ENCODE measurements around the gene TAP2. TPM values are rescaled to one million over a fixed set of nuclear protein-coding genes. Genes with fewer than 3 reads are reported as not detected.

TAP2 gene
- total RNA-seq, 4 donors from 2014 or later = 6.9 to 16.0 (median 11.1) TPM

GRCh38 chr6:32843979-32844838, 5.7 kb upstream of the TAP2 start, which contains the start of gene PSMB8:
Gene PSMB8 (minus strand): TSS chr6:32844047. CDS start chr6:32843996, 51 bp downstream.
- Histone ChIP-seq H3K36me3 (peaks cover 0 to 68% of the 10 kb centered on the region in 2 donors), H3K27me3 (no peaks in the 10 kb centered on the region), H3K4me3 (peak within 1 kb of the TSS; percentile 80 to 81), H3K9me3 (no peaks in the 10 kb centered on the region), H3K4me1 (peaks cover 0 to 53% (median 0%) of the 10 kb centered on the region in 3 donors), H3K27ac (peak within 1 kb of the TSS; percentile 75 to 95 (median 94))
- ATAC-seq = peak; percentile 97
- peak; percentile 54 to 61 for TF ChIP-seq POLR2A (IDR thresholded peaks at IDR 0.05)
- TF ChIP-seq POLR2AphosphoS5 (IDR thresholded peaks at IDR 0.05) = peak; percentile 91
- no peak for TF ChIP-seq EP300 (IDR thresholded peaks at IDR 0.05)
- TF ChIP-seq CTCF (IDR thresholded peaks at IDR 0.05) = peak in 3 of 4 experiments; percentile 4 to 48 (median 23)
- 0% methylated on average over 2 to 9 of the region's 40 CpGs for WGBS, 2 donors (ENCODE audit: low coverage in 1 of 2)

DNA sequence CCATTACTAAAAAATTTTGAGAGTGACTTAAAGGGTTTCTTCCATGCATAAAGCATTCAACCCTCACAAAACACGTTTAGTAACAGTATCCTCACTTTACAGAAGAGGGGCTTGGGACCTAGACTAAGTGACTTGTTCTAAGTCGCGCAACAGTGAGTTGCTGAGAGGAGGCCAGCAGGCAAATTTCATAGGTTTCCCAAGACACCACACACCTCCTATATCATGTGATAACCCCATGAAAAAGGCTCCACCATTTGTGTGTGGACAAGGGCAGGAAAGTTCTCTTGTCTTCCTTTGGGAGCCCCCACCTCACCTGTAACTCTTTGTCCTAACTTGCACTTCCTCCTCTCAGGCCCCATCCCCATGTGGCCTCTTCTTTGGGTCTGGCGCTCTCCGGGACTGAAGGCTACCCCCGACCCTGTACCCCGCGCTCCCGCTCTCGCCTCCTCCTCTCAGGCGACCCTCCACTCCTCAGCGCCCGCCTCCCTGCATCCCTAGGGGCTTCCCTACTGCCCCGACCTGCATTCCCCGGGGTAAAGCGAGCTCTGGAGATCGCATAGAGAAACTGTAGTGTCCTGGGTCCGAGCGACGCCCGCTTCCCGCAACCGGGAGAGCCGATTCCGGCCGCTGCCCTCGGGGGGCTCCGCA, 4.9 kb upstream of the TAP2 start:
- peak overlapping the region; percentile 80 to 81 for H3K4me3 ChIP-seq
- H3K9me3 ChIP-seq = no peaks in the 10 kb centered on the region
- 12 to 59% methylated on average over 3 to 9 of the region's 28 CpGs for whole genome bisulfite sequencing, 2 donors (ENCODE audit: low coverage in 1 of 2)
- TF ChIP-seq POLR2AphosphoS5 (IDR thresholded peaks at IDR 0.05) (no peak), POLR2A (IDR thresholded peaks at IDR 0.05) (no peak), EP300 (IDR thresholded peaks at IDR 0.05) (no peak), CTCF (IDR thresholded peaks at IDR 0.05) (no peak)
- peak overlapping the region; percentile 75 to 95 (median 94) for H3K27ac ChIP-seq
- peaks cover 0 to 60% of the 10 kb centered on the region in 2 donors for H3K36me3 ChIP-seq
- no peaks in the 10 kb centered on the region for H3K27me3 ChIP-seq
- H3K4me1 ChIP-seq = peaks cover 0 to 58% (median 0%) of the 10 kb centered on the region in 3 donors
- no peak for ATAC-seq

DNA sequence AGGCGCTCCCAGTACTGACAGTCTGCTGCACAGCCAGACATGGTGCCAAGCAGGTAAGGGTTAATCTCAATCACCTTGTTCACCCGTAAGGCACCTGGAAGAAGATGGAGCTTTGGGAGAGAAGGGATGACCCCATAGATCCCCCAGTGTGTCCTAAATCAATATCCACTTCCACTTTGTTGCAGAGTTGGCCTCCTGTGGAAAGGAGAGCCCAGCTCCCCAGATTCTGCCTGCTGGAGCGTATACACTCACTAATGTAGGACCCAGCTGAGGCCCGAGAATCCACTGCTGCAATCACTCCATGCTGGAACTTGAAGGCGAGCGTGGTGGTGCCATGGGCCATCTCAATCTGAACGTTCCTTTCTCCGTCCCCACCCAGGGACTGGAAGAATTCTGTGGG, 4.2 kb upstream of the TAP2 start:
- Histone ChIP-seq H3K9me3 (no peaks in the 10 kb centered on the region), H3K4me1 (peaks cover 0 to 62% (median 3%) of the 10 kb centered on the region in 3 donors), H3K27ac (peak overlapping the region in 3 of 4 donors; percentile 93 to 95 (median 94)), H3K36me3 (peaks cover 0 to 52% of the 10 kb centered on the region in 2 donors), H3K4me3 (peak overlapping the region in 1 of 2 donors; percentile 81), H3K27me3 (no peaks in the 10 kb centered on the region)
- TF ChIP-seq POLR2A (IDR thresholded peaks at IDR 0.05) (no peak), POLR2AphosphoS5 (IDR thresholded peaks at IDR 0.05) (no peak), EP300 (IDR thresholded peaks at IDR 0.05) (no peak), CTCF (IDR thresholded peaks at IDR 0.05) (no peak)
- WGBS, 2 donors (ENCODE audit: low coverage in 1 of 2) = 90 to 100% methylated on average over 1 to 2 of the region's 8 CpGs
- no peak for ATAC-seq

DNA sequence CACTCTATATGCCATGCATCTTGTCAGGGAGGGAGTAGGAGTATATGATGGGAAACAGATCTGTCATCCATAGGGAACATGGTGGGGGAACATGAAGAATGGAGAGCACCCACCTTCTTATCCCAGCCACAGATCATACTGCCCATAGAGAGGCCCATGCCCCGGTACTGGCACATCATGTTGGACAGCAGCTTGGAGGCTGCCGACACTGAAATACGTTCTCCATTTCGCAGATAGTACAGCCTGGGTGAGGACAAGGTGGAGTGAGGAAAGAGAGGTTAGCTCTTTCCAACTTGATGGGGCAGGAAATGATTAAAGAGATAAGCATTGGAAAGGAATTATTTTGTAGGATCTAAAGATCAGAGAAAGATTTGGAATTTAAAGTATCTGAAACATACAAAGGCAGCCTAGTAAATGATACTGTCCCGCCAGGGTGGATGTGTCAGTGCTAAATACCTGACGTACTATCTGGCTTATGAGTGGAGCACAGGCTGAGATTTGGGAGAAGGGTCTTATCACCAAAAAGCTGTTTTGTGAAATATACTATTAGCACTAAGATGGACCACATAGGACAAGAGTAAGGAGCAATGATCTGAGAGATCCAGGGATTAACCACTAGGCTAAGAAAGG, 3.6 kb upstream of the TAP2 start:
- Histone ChIP-seq H3K36me3 (peaks cover 0 to 47% of the 10 kb centered on the region in 2 donors), H3K27ac (peak overlapping the region in 2 of 4 donors; percentile 93 to 95), H3K27me3 (no peaks in the 10 kb centered on the region), H3K9me3 (no peaks in the 10 kb centered on the region), H3K4me1 (peaks cover 0 to 62% (median 8%) of the 10 kb centered on the region in 3 donors), H3K4me3 (no peak overlapping the region)
- 93 to 97% methylated on average over 4 to 5 of the region's 6 CpGs for WGBS, 2 donors (ENCODE audit: low coverage in 1 of 2)
- no peak for ATAC-seq
- TF ChIP-seq POLR2AphosphoS5 (IDR thresholded peaks at IDR 0.05) (no peak), EP300 (IDR thresholded peaks at IDR 0.05) (no peak), CTCF (IDR thresholded peaks at IDR 0.05) (no peak), POLR2A (IDR thresholded peaks at IDR 0.05) (no peak)
